ENCODE results near the gene RAG2.
A peak's percentile ranks its signal among the peaks of the same experiment; 100 is the strongest.

The RAG2 gene

GRCh38 chr11:36598051-36598450 lies at the start of gene RAG2:
TSS of gene RAG2 (minus strand) at chr11:36598236. CDS start at chr11:36594168, 4,068 bp downstream.
- DNase-seq (ENCODE audit: low spot score) = no peak

- no peak for DNase-seq (ENCODE audit: low spot score)
Measured at GRCh38 chr11:36638556-36638955, 40.5 kb upstream of the RAG2 start.

DNA sequence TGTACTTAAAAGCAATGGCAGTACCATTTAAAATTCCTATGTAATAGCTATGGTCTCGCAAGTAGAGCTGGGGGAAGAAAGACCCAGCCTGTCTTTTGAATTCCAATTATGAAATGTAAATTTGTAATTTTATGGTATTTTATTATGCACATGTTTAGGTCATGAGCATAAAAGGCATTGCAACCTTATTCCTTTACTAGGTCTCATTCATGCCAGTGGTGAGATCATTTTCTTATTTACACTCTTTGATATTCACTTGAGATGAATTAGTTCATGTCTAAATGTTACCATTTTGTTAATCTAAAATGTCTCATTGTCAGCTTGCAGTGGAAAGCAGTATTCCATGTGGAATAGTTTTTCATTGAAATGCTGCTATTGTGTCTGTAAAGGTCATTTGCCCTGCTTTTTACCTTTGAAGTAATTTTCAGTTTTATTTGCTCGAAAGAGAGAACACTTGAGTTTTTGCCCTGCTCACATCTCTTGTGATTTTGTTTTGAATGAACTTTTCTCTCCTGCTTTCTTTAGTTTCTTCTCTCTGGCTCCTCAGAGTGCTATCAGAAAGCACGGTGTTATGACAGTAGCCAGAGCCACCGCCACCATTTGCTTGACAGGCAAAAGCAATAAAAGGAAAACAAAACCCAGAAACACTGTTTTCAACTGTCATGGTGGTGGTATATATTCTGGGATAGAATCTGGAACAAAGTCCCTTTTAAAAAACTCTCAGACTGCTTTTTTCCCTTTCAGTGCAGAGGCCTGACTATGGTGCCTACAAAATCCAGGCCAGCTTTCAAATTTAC lies 37.2 kb upstream of the RAG2 start:
- DNase-seq (ENCODE audit: low spot score) = no peak

GRCh38 chr11:36631774-36632173 lies 33.7 kb upstream of the RAG2 start:
- DNase-seq (ENCODE audit: low spot score) = no peak

GRCh38 chr11:36628765-36629244 lies 30.8 kb upstream of the RAG2 start:
- no peak for DNase-seq (ENCODE audit: low spot score)

- DNase-seq (ENCODE audit: low spot score) = no peak
Measured at GRCh38 chr11:36628141-36628540, 30.1 kb upstream of the RAG2 start.

DNA sequence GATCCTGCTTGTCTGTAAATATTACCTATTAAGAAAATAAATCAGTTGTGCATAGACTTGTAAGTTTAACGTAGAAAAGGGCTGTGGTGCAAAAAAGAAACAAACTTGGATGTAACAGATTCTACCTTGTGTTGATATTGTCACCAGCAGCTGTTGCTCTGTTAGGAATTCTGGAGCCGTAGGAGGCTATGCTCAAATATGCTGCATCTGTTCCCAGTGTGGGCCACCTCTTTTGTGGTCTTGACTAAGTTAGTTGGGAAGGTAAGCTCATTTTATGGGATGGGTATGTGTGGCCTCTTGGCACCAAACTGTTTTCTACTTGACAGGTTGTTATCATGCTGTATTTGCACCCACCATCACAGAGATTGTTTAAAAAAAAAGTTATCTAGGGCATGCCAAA lies 29.4 kb upstream of the RAG2 start:
- DNase-seq (ENCODE audit: low spot score) = no peak

DNA sequence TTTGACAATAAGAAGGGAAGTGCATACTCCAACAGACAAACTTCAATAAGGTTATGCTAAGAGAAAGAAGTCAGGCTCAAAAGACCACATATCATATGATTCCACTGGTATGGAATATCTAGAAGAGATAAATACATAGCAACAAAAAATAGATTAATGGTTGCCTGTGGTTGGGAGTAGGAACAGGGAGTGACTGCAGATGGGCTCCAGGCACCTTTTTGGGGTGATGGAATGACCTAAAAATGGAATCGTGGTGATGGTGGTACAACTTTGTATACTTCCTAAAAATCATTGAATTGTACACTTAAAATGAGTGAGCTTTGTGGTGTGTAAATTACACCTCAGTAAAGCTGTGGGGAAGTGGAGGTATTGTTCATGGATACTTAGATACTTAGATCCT lies 29.0 kb upstream of the RAG2 start:
- DNase-seq (ENCODE audit: low spot score) = no peak

DNA sequence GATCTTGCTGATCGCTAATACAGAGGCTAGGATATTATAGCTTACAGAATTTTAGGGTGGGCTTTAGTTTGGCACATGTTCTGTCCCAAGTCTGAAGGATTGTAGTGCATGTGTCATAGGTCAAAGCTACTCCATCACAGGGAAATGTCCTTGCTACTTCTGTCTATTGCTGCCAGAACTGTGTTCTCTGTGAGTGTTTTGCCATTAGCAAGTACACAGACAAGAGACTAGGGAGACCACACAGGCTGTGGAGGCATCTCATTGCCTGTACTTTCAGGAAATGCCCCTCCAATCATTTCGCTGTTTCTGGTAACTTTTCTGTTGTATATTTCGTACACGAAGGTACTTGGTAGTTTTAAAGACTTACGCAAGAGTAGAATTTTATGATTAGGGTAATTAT lies 25.5 kb upstream of the RAG2 start:
- no peak for DNase-seq (ENCODE audit: low spot score)

DNA sequence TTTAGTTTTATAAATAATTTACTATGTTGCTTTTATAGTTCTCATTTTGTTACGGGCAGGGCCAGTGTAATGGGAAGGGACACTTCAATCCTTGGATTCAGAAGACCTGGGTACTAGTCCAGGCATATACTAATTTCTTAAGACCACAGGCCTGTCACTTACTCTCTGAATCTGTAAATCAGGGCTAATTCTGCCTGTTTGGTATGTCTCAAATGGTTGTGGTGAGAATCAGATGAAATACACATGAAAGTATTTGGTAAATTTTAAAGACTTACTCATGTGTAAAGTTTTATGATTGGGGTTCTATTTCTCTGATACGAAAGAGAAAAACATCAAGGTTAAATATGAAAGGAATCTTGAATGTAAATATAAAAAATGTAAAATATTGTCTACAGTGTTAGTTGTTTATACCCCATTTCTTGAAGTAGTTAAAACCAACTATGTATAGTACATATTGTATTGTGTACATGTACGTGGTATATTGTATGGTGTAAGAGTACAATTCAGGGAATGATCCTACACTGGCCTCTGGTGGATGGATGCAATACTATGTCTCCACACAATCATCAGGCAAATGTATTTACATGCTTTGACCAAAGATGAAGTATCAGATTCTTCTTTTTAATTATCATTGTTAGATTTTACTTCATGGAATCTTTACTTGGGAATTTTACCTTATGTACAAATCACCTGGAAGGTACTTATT lies 24.5 kb upstream of the RAG2 start:
- DNase-seq (ENCODE audit: low spot score) = peak; percentile 18

- DNase-seq (ENCODE audit: low spot score) = no peak
Measured at GRCh38 chr11:36620246-36620645, 22.2 kb upstream of the RAG2 start.

GRCh38 chr11:36619502-36619901 lies 21.5 kb upstream of the RAG2 start:
- DNase-seq (ENCODE audit: low spot score) = no peak

DNA sequence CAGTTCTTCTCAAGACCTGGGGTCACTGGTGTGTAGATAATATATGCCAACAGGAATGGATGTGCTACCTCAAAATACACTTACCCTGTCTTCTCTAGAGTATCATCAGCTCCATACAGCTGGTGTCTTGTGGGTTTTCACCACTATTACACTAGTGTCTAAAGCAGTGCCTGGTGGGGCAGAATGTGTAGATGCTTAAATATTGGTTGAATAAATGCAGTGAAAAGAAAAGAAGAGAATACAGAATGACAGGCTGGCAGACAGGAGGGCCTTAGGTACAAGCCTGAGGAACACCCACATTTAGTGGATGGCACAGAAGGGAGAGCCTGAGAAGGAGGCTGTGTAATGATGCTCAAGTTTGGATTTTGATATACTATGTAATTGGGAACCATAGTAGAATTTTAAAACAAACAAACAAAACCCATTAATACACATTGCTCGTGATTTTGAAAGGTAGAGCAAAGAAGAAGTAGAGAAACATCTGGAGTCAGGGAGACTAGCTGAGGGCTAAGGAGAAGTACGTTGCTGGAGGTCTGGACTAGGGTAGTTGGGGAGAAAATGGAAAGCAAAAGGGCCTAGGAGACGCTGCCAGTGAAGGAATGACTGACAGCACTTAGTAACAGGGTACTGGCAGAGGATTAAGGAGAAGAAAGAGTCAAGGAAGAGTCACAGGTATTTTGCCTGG lies 20.5 kb upstream of the RAG2 start:
- DNase-seq (ENCODE audit: low spot score) = no peak

GRCh38 chr11:36617543-36618362 lies 19.7 kb upstream of the RAG2 start:
- DNase-seq (ENCODE audit: low spot score) = no peak

DNA sequence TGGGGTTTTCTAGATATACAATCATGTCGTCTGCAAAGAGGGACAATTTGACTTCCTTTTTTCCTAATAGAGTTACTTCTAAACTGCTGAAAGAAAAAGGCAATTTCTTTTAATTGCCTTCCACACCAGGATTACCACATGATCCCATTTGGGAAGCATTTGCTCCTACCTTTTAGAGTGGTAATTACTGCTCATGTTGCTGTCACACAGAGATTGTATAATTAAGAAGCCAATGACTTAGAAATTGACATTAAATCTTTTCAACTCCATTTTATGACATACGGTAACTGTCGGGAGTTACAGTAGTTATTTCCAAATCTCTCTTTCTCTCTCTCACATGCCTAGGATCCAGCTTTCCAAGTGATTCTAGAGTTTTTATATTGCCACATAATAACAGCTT lies 17.8 kb upstream of the RAG2 start:
- no peak for DNase-seq (ENCODE audit: low spot score)

GRCh38 chr11:36609383-36609782 lies 11.3 kb upstream of the RAG2 start:
- DNase-seq (ENCODE audit: low spot score) = no peak

DNA sequence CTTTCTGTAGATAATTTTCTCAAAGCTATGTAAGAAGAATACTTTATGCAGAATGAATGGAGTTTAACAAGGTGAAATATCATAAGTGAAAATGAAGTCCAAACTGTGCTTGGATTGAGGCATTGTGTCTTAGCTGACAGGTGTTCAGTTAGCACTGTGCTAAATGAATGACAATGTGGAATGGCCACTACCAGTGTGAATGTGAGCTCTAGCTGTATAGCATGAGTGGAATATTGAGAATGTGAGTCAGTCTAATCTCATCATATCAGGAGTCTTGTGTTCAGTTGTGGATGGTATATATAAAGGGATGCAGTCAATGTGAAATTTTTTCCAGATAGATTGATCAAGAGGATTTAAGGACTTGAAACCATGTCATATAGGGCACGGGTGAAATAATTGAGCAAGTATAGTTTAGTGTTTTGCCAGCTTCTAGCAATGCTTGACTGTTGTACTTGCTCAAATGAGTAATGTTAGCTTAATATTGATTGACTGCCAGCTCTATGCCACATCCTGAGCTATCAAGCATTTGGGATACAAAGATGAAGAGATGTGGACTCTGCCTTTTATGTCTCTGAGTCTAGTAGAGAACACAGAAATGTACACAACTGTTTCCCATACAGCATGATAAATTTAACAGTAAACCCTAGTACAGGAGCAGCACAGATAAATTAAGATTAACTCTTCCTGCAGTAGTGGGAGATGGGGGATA lies 10.6 kb upstream of the RAG2 start:
- no peak for DNase-seq (ENCODE audit: low spot score)

- DNase-seq (ENCODE audit: low spot score) = no peak
Measured at GRCh38 chr11:36605221-36606216, 7.5 kb upstream of the RAG2 start.

- no peak for DNase-seq (ENCODE audit: low spot score)
Measured at GRCh38 chr11:36602135-36602534, 4.1 kb upstream of the RAG2 start.

- no peak for DNase-seq (ENCODE audit: low spot score)
Measured at GRCh38 chr11:36601155-36601554, 3.1 kb upstream of the RAG2 start.
